K562 (cell line): ENCODE results near the gene UBE2L3. TPM values are rescaled to one million over a fixed set of nuclear protein-coding genes. Genes with fewer than 3 reads are reported as not detected.
"Not testable (repeated sequence)": the region's sequence is repeated elsewhere in the genome, so short reads cannot be mapped to it uniquely, and the experiment has no call there.

Source experiments
- CHD4 ChIP-seq: fragments of 200-600 bp; sonication (generic); IDR thresholded peaks from 3 replicates; pipeline ENCODE4 v1.6.1; 2012; ENCODE audit warnings: low read depth, mild to moderate bottlenecking, mixed read lengths, low read length, inconsistent platforms; ENCODE audit not compliant: insufficient read depth, insufficient replicate concordance, poor library complexity, severe bottlenecking
- GTF2A2 ChIP-seq: IDR thresholded peaks from 2 replicates; pipeline ENCODE4 v1.6.1; 2016; ENCODE audit warnings: mild to moderate bottlenecking, missing genetic modification characterization, missing compliant biosample characterization
- GTF2E2 ChIP-seq: fragments of 200-800 bp; sonication (Bioruptor generic); IDR thresholded peaks from 2 replicates; pipeline ENCODE4 v1.6.1; 2016; ENCODE audit warnings: missing genetic modification characterization, missing compliant biosample characterization
- KLF1 ChIP-seq: fragments of 450-650 bp; IDR thresholded peaks from 2 replicates; pipeline ENCODE4 v1.6.1; 2016; ENCODE audit warnings: missing genetic modification characterization, missing compliant biosample characterization
- NR4A1 ChIP-seq, 2 experiments: fragments of 250-450 bp in 1 of 2; fragments of 450-650 bp in 1 of 2; sonication (Bioruptor Pico) in 1 of 2; IDR thresholded peaks; 2 replicates each; pipeline versions ENCODE4 v1.4.0 to v1.6.1; 2016 to 2020; ENCODE audit warnings: mild to moderate bottlenecking in 2 of 2, missing compliant biosample characterization in 1 of 2, missing genetic modification characterization in 1 of 2, moderate library complexity in 1 of 2
- RBM25 ChIP-seq: fragments of 200-400 bp; formaldehyde crosslinking; IDR thresholded peaks from 2 replicates; pipeline ENCODE4 v1.6.1; 2018; ENCODE audit warnings: low read length, low read depth, moderate library complexity; ENCODE audit not compliant: severe bottlenecking
- ZNF184 ChIP-seq: sonication (generic); formaldehyde crosslinking; IDR thresholded peaks from 2 replicates; pipeline ENCODE4 v1.5.0; 2020; ENCODE audit warnings: missing genetic modification reagents
- polyA plus RNA-seq, 8 experiments: library from polyadenylated mRNA; depleted of rRNA in 4 of 8; stranded (reverse) in 5 of 8; unstranded in 3 of 8; fragments of >200 nt; fragmentation: Nextera tagmentation in 2 of 8; fragmentation: Illumina TruSeq in 1 of 8; extraction: Ambion mirVana in 2 of 8; extraction: Trizol in 1 of 8; gene quantifications; 2 replicates each; pipeline versions ENCODE4 v1.2.1 to v1.2.3, GENCODE V29; 2011 to 2014; ENCODE audit warnings: inconsistent platforms in 1 of 8, missing spikeins in 1 of 8
- total RNA-seq, 7 experiments: library from RNA; depleted of rRNA in 6 of 7; stranded (reverse); fragments of >200 nt in 6 of 7; fragmentation: Illumina TruSeq in 2 of 7; extraction: Trizol in 2 of 7; gene quantifications; 2 replicates each; pipeline versions ENCODE4 v1.2.1 to v1.2.3, GENCODE V29; 2011 to 2021; ENCODE audit warnings: low replicate concordance in 1 of 7
- TF ChIP-seq, protein P1 (sequence below): fragments of 450-650 bp; formaldehyde crosslinking; IDR thresholded peaks from 2 replicates; pipeline ENCODE4 v1.4.0; 2022; ENCODE audit warnings: missing genetic modification characterization
- TF ChIP-seq, protein P2 (sequence below): fragments of 250-450 bp; sonication (Bioruptor Pico); IDR thresholded peaks from 2 replicates; pipeline ENCODE4 v1.9.0; 2021; ENCODE audit warnings: mild to moderate bottlenecking, inconsistent platforms

The UBE2L3 gene
- total and polyA plus RNA-seq, 9 of the 15 experiments (the other 6 are each of a cell fraction or from before 2014, with no cell fraction given): 215 to 625 (median 285) TPM

DNA sequence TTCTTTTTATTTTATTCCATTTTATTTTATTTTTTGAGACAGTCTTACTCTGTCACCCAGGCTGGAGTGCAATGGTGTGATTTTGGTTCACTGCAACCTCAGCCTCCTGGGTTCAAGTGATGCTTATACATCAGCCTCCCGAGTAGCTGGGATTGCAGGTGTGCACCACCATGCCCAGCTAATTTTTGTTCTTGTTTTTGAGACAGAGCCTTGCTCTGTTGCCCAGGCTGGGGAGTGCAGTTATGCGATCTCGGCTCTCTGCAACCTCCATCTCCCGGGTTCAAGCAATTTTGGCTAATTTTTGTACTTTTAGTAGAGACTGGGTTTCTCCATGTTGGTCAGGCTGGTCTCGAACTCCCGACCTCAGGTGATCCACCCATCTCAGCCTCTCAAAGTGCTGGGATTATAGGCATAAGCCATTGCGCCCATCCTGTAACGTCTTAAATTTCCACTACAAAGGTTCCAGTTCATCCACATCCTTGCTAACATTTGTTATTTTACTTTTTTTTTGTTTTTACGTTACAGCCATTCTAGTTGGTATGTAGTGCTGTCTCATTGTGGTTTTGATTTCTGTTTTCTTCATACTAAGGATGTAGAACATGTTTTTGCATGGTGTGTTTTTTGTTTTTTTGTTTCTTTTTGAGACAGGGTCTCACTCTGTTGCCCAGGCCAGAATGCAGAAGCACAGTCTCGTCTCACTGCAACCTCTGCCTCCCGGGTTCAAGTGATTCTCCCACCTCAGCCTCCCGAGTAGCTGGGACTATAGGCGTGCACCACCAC lies 29.0 kb downstream of the UBE2L3 start (continued):
- TF ChIP-seq CHD4: peak; percentile 75
- TF ChIP-seq RBM25: peak; percentile 58
- TF ChIP-seq, protein P1, sequence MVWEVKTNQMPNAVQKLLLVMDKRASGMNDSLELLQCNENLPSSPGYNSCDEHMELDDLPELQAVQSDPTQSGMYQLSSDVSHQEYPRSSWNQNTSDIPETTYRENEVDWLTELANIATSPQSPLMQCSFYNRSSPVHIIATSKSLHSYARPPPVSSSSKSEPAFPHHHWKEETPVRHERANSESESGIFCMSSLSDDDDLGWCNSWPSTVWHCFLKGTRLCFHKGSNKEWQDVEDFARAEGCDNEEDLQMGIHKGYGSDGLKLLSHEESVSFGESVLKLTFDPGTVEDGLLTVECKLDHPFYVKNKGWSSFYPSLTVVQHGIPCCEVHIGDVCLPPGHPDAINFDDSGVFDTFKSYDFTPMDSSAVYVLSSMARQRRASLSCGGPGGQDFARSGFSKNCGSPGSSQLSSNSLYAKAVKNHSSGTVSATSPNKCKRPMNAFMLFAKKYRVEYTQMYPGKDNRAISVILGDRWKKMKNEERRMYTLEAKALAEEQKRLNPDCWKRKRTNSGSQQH (CRISPR knock-in tag): peak; percentile 85; the same call in 1 of the 2 replicates
- 0 out of 2 replicates have a peak, but pooled peaks have one; percentile 2 for TF ChIP-seq GTF2E2 (tag)
- not testable (repeated sequence) for TF ChIP-seq NR4A1 (CRISPR knock-in tag; IDR thresholded peaks at IDR 0.05)
- TF ChIP-seq NR4A1 (tag; IDR thresholded peaks at IDR 0.05): peak; percentile 30; the same call in 1 of the 2 replicates
- TF ChIP-seq KLF1: peak; percentile 62; the same call in 1 of the 2 replicates
- TF ChIP-seq, protein P2, sequence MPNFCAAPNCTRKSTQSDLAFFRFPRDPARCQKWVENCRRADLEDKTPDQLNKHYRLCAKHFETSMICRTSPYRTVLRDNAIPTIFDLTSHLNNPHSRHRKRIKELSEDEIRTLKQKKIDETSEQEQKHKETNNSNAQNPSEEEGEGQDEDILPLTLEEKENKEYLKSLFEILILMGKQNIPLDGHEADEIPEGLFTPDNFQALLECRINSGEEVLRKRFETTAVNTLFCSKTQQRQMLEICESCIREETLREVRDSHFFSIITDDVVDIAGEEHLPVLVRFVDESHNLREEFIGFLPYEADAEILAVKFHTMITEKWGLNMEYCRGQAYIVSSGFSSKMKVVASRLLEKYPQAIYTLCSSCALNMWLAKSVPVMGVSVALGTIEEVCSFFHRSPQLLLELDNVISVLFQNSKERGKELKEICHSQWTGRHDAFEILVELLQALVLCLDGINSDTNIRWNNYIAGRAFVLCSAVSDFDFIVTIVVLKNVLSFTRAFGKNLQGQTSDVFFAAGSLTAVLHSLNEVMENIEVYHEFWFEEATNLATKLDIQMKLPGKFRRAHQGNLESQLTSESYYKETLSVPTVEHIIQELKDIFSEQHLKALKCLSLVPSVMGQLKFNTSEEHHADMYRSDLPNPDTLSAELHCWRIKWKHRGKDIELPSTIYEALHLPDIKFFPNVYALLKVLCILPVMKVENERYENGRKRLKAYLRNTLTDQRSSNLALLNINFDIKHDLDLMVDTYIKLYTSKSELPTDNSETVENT (CRISPR knock-in tag): peak; percentile 15; the same call in 1 of the 2 replicates
- peak; percentile 47; the same call in 1 of the 2 replicates for TF ChIP-seq ZNF184 (CRISPR knock-in tag)
- TF ChIP-seq GTF2A2 (tag): 0 out of 2 replicates have a peak, but pooled peaks have one; percentile 21
